Heart left ventricle (tissue), 13 donors: ENCODE measurements around the gene ATP6V1G1.

Experiments
- CTCF ChIP-seq, 12 donors: fragments of 200-600 bp; sonication (generic) in 4 of 12; IDR thresholded peaks; one replicate each; pipeline versions ENCODE4 v1.5.0 to v1.8.0; 2018 to 2022; ENCODE audit warnings: antibody characterized with exemption in 12 of 12, mild to moderate bottlenecking in 5 of 12
- POLR2A ChIP-seq, 2 donors: fragments of 450-650 bp; IDR thresholded peaks; one replicate each; pipeline ENCODE4 v1.6.1; 2017; ENCODE audit warnings: antibody characterized with exemption in 2 of 2, mild to moderate bottlenecking in 2 of 2, moderate library complexity in 2 of 2
- donor health status: ischemic (EF 13 %, LVEDD 7.1; RV severe dilation, severe dysfunction).
- donor health status: DM: no; HTN: yes; CAD: no.
- donor health status: DM: no; HTN: no; CAD: no.
- donor health status: ischemic (EF 25% LVEDD 6.9; RV normal size, moderate dysfunction).
- donor health status: ischemic (EF 25% LVEDD 5.7; RV mildly dilated, moderate dysfunction).
- donor health status: ischemic (EF 35%, LVEDD 5.7; RV mildly dilated, moderate dysfunction).
- donor health status: nonischemic (EF 11% LVEDD 7.7; RV severe dilation, severe dysfunction).
- donor health status: DM: yes; HTN: yes; CAD: no.
- donor health status: PGD.
- donor health status: ischemic (EF 29% LVEDD 5.4; RV normal size, mild dysfunction).
- donor health status: nonischemic (EF 23%, LVEDD 6.1; RV moderate dilation, normal function).

DNA sequence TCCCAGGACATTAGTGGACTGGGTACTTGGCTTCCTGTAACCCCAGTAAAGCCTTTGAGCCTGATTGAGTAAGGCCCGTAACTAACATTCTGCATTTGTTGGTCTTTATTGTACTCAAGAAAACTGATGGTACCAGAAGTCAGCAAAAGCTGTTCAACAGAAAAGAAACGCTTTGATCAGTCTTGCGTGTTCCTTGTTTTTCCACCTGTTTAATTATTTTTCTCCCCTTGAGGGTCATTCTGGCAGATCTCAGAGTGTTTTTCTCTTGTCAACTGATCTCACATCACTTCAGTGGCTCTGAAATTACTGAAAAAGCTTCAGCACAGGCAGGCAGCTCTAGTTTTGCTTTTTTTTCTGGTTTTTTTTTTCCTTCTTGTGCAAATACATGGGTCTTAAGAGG lies 17.4 kb downstream of the ATP6V1G1 start:
- TF ChIP-seq CTCF (IDR thresholded peaks at IDR 0.05) (no peak), POLR2A (IDR thresholded peaks at IDR 0.05) (no peak)
